Measurements from ENCODE around the gene MYH11. TPM values are rescaled to one million over a fixed set of nuclear protein-coding genes. Genes with fewer than 3 reads are reported as not detected.

Gene MYH11
- total RNA-seq, 4 donors from 2014 or later, result 13.7 to 139 (median 39.0) TPM

- no peak overlapping the region for H3K4me3 ChIP-seq (ENCODE audit: low read depth, poor library complexity, severe bottlenecking)
- no peak for TF ChIP-seq CTCF (IDR thresholded peaks at IDR 0.05)
- no peak for TF ChIP-seq POLR2A (IDR thresholded peaks at IDR 0.05)
- 96 to 99% methylated on average over 13 of the region's 13 CpGs for WGBS, 2 donors
- intact Hi-C loops (cut with DNase I; ENCODE audit: low total_unique reads), result no loop called here
- no peak for DNase-seq (ENCODE audit: low spot score in 2 of 2)
Observed at GRCh38 chr16:15741207-15741871, 115.5 kb downstream of the MYH11 start.

- H3K4me3 ChIP-seq (ENCODE audit: low read depth, poor library complexity, severe bottlenecking), result no peak overlapping the region
- no peak for DNase-seq (ENCODE audit: low spot score in 2 of 2)
- TF ChIP-seq CTCF (IDR thresholded peaks at IDR 0.05) (no peak), POLR2A (IDR thresholded peaks at IDR 0.05) (no peak)
- WGBS, 2 donors, result 90 to 91% methylated on average over 6 of the region's 6 CpGs
- intact Hi-C loops (cut with DNase I; ENCODE audit: low total_unique reads), result no loop called here
Observed at GRCh38 chr16:15739950-15740349, 116.9 kb downstream of the MYH11 start.

GRCh38 chr16:15739464-15739863 lies 117.4 kb downstream of the MYH11 start:
- TF ChIP-seq POLR2A (IDR thresholded peaks at IDR 0.05) (no peak), CTCF (IDR thresholded peaks at IDR 0.05) (no peak)
- 97 to 100% methylated on average over 2 of the region's 2 CpGs for WGBS, 2 donors
- no peak overlapping the region for H3K4me3 ChIP-seq (ENCODE audit: low read depth, poor library complexity, severe bottlenecking)
- intact Hi-C loops (cut with DNase I; ENCODE audit: low total_unique reads), result no loop called here
- DNase-seq (ENCODE audit: low spot score in 2 of 2), result no peak

- no peak for DNase-seq (ENCODE audit: low spot score in 2 of 2)
- intact Hi-C loops (cut with DNase I; ENCODE audit: low total_unique reads), result no loop called here
- WGBS, 2 donors, result 82 to 87% methylated on average over 18 of the region's 18 CpGs
- TF ChIP-seq POLR2A (IDR thresholded peaks at IDR 0.05), result no peak
- no peak for TF ChIP-seq CTCF (IDR thresholded peaks at IDR 0.05)
- no peak overlapping the region for H3K4me3 ChIP-seq (ENCODE audit: low read depth, poor library complexity, severe bottlenecking)
Observed at GRCh38 chr16:15737140-15737644, 119.6 kb downstream of the MYH11 start.

GRCh38 chr16:15736529-15736928 lies 120.3 kb downstream of the MYH11 start:
- no peak for DNase-seq (ENCODE audit: low spot score in 2 of 2)
- WGBS, 2 donors, result 92 to 93% methylated on average over 7 of the region's 7 CpGs
- intact Hi-C loops (cut with DNase I; ENCODE audit: low total_unique reads), result no loop called here

More at GRCh38 chr16:15736529-15736928, 120.3 kb downstream of the MYH11 start:
- no peak overlapping the region for H3K4me3 ChIP-seq (ENCODE audit: low read depth, poor library complexity, severe bottlenecking)
- no peak for TF ChIP-seq CTCF (IDR thresholded peaks at IDR 0.05)
- TF ChIP-seq POLR2A (IDR thresholded peaks at IDR 0.05), result no peak

Measured in lower leg skin (tissue), 4 donors.